OCI-M2 (cell line): ENCODE results near the gene RPRM.
"Not testable (repeated sequence)": the region's sequence is repeated elsewhere in the genome, so short reads cannot be mapped to it uniquely, and the experiment has no call there.

Experiments
- DNase-seq: peaks from one replicate; lab custom pipeline; 2025; ENCODE audit not compliant: unreplicated experiment; lab: John Stamatoyannopoulos, UW

Gene RPRM

DNA sequence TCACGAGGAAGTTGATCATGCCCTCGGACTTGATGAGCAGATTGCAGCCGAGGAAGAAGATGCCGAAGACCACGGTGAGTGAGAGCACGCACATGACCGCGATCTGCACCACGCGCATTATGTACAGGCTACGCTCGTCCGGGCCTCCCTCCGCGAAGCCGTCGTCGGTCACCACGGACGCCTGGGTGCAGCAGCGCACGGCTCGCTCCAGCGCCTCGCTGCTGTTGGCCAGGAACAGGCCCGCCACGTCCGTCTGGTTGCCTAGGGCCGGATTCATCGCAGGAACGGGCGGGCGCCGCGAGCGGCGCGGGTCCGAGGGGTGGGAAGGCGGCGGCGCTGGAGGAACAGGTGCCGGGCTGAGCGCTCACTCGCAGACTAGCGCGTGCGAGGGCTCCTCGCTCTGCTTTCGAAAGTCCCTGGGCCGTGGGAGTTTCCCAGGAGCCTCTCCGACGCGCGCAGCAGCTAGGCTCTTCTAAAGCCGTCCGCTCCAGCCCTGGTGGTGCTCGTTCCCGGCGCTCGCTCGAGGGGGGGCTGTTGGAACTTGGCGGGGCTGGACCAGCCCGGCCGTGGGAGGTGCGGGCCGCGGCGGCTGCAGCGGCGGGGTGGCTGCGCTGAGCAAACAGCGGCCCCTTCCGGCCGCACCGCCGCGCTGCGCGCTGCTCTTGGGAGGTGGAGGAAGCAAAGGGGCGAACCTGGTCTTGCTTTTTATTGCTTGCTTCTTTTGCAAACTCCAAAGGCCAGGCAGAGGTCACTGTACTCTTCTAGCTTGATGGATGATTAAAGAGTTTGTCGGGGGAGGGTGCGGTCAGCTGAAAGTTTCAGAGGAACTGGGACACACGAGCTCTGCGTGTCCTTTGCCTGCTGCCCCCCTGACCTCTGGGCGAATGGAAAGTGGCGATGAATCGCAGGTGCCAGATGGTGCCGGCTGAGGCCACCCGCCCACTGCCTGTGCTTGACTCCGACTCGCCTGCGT is at the start of gene RPRM:
RPRM (minus strand) TSS at position 474 of the 973 bp plus-strand sequence; CDS start at position 277, 197 bp downstream.
- no peak for DNase-seq

DNA sequence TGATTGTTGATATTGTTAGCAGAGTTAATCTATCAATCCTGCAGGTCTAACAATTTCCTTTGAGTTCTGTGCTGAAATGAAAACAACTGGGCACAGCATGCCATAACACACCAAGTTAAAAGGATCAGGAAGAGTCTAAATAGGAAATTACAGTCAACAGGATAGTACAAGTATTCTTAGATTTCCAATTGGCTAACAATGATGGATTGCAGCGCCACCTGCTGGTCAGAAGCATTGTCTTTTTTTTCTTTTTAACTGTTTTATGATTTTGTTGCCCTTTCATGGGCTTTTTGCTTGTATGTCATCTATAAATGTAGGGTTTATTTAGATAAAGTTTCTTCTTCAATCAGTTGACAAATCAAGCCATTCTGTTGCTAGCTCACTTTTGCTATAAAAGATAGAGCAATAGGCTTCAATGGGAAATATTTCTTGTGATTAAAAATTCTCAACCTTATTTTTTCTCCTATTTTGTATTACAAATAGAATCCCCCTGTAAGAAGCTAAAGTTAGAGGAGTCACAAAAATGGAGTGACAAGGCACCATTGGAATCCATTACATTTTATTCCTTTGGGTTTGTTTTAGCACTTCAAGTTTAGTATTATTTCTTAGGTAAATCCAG is 40.8 kb upstream of the RPRM start:
- no peak for DNase-seq

DNA sequence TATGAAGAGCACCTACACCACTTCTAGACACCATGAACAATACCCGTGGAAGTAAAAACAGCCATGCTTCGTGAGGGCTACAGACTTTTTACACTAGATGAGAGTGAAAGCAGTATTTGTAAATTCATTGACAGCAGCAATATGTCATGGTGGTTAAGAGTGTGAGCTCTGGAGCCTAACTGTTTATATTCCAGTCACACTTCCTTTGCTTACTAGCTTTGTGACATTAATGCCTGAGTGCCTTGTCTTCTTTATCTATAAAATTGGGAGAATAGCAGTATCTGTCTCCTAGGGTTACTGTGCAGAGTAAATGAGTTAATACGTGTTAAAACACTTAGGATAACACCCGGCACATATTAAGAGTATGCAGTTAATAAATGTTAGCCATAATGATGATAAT is 33.8 kb upstream of the RPRM start:
- no peak for DNase-seq

DNA sequence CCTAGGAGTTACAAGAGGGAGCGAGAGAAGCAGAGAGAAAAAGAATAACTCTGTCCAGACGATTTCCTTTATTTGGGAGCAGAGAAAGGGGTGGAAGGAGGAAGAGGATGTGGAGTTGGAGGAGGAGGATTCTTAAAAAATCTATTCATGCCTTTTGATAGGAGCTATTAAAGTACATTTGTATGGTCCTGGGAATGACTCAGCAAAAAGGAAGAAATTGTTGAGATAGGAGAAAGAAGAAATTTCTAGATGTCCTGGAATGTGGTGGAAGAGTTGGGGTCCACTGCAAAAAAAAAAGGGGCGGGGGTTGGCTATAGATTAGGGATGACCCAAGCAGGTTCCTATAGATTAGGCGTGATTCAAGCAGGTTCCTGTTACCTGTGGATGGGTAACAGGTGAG is 32.4 kb upstream of the RPRM start:
- DNase-seq: no peak

DNA sequence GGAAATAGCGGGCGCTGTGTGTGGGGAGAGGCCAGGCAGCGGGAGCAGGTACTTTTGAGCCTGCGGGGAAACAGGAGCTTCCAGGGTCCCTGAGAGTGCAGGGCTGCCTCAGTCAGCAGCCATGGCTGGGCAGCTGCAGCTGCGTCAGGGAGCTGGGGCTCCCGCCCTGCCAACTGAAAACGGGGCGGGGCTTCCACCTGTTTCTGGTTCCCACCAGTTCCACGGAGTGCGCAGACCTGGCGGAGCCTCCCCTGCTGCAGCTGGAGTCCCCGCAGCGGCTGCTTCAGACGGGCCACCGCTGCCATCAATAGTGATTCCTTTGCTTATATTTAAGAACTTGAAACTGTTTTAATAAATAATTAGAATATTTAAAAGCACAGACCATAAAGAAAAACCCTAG is 30.6 kb upstream of the RPRM start:
- no peak for DNase-seq

DNA sequence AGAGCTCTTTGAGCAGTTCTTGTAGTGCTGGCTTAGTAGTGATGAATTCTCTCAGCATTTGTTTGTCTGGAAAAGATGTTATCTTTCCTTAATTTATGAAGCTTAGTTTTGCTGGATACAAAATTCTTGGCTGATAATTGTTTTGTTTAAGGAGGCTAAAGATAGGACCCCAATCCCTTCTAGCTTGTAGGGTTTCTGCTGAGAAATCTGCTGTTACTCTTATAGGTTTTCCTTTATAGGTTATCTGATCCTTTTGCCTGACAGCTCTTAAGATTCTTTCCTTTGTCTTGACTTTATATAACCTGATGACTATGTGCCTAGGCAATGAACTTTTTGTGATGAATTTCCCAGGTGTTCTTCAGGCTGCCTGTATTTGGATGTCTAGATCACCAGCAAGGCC is 27.9 kb upstream of the RPRM start:
- DNase-seq: not testable (repeated sequence)

DNA sequence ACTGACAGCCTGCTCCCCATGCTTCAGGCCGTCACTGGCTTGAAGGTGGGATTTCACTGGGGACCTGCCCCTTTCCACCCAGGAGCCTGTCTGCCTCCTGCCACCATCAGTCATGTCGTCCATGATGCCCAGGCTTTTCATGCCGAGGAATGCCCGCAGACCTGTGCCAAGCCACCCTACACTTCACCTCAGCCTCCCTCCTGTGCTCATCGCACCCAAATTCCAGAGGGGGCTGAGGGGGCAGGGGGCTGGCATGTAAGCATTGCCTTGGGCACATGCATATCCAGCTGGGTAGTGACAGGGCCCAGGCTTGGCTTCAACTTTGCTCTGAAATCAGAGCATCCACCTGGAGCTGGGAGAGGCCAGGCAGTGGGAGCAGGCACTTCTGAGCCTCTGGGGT is 20.9 kb upstream of the RPRM start:
- DNase-seq: no peak

DNA sequence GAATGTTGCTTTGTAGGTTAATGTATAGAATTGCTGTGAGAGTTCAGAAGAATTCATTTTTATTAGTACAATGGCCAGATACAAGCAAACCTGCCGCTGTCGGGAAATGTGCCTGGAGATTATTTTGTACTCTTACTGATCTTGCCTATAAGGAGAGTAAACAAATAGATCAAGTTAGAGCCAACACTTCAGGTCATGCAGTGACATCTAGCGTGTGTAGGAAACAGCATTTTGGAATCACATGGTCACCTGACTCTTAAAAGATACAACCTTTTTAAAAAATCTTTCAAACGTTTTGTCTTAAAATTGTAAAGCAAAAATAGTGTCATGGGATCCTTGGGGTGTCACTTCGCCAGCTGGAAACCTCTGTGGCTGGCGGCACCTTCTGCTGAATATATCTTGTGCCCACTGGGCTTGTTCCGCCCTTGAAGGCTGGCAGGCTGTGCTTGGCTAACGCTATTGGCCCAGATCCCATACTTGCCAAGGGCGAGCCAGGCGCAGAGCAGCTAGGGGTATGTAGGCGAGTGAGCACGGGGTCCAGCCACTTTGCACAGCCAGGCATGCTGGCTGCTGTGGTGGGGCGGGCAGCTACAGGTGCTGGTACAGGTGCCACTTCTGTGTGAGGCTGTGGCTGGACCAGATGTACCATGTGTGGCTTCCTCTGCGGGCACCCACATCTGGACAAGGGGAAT is 19.5 kb upstream of the RPRM start:
- DNase-seq: no peak

DNA sequence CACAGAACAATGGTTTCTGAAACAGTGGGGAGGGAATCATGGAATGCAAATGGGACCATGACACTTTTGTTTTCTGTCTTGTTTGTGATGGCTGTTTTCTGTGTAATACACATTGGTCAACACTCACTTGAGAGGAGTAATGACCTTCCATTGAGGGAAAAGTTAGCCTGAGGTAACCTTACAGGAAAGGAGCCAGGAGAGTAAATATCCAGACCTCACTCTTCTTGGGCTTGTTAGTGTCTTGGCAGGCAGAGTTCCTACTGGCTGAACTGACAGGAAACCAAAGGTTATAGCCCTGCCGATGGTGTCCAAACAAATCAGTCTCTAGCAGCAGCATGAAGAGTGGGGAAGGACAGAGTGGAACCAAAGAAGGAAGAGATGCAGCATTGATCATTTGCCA is 17.2 kb upstream of the RPRM start:
- no peak for DNase-seq

DNA sequence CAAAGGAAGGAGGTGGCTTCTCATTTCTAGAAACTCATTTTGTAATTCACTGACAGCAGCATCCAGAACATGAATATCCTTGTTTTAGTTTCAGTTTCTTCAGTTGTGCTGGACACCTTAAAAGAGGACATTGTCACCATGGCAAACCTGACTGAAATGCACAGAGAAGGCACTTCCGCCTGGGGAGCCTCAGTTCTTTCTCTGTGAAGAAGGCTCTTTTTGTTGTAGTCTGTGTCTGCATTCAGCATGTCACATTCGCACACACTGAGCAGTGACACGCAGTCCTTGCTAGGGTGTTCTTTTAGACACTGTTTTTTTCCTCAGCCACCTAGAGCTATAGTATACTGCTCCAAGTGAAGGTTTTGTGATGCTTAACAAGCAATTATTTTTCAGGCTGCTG is 9.5 kb upstream of the RPRM start:
- no peak for DNase-seq

DNA sequence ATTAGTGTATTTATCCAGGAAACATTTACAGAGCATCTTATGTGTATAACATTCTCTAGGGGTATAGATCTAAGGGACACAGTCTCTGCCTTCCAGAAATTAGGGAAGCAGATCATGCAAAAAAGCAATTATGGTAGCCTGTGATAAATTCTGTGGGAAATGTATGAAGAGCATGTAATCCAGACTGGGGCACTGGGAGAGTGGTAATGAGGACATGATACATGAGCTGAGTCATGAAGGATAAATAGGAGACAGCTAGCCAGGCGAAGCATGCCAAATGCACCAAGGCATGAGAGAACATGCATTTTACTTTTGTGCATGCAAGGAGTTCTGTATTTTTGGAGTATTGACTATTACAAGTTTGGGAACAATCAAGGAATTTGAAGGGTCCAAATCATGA is 8.9 kb upstream of the RPRM start:
- no peak for DNase-seq

DNA sequence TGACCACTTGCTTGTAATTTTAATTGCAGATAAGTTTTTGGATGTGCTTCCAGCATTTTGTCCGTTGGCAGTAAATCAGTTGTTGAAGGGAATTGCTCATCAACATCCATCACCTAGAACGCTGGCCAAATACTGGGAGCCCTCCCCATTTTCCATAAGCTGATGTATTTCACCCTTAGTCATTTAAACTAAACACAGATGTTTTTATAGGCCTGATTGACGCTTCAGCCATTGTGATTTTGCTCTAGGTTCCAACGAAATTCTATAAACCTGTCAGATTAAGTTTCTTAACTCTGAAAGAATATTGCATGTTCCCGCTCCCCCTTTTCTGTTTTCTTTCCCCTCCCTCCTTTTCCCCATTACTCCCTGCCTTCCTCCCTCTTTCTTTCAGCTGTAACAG is 1.0 kb upstream of the RPRM start:
- no peak for DNase-seq

DNA sequence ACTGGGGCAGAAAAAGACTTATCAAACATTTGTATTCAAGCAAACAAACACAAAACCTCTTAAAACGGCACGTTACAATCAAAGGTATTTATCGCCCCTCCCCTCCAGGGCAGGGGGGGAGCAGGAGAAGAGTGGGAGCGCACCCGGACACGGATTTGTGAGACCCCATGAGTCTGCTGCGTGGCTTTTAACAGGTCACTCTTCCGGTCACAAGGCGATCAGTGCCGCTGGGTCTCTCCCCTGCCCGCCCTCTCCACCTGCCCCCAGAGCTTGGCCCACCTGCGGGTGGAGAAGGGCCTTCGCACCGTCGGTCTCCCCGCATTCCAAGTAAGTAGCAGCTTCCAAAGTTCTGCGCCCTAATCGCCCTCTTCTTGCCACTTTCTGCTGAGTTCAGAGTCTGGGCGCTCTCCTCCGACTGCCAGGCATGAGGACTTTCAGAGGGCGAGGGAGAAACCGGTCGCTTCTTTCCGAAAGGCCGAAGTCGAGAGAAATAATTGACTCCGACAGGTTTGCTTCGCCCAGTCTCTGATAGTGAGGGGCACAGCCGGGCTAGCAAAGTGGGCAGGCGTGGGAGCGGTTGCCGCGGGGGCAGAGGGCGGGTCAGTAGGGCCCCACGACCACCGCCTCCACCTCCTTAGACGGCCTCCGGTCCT is 800 bp downstream of the RPRM start:
- DNase-seq: no peak

DNA sequence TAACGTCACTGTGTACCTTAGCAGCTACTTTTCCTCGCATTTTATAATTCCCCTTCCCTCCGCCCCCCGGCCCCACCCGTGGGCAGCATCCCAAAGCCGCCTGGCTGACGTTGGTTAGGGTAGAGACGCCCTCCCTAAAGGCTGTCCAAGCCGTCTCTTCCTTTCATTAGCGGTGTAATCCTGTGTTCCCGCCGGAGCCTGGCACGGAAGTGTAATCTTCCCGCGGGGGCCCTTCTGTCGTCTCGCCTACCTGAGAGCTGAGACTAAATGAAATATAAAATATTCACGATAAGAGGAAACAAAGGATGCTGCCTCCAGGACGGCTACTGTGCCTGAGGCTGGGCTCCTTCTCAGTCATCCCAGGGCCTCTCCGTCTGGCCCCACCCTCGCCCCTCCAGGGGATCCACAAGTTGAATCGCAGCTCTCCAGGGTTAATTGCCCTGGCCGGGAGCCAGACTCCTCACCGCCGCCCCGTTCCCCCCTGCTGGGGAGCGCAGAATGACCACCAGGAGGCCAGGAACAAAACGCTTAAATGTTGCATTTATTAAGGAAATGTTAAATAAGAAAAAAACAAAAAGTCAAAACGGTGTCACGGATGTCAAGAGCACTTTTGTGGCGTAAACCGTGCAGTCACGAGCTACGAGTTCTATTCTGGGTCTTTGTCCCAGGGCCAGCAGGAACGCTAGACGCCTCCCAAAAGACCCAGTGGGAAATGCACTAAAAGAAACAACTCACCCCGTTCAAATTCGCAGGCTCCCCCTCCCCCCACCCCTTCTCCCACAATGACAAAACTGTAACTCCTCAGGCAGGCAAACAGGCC is 1.5 kb downstream of the RPRM start:
- DNase-seq: no peak

DNA sequence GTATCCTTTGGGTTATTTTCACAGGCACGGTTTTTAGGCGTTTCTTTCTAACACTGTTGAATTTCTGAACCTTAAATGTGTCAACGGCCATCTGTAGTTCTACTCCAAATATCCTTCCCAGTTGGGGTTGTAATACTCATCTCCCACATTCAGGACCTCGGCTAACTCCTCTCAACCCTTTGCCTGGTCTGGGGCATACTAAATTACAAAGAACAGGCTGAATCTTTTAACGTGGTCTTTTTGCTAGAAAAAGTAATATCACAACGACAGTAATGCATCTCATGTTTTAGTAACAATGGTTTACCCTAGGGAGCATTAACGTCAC is 2.1 kb downstream of the RPRM start:
- no peak for DNase-seq

DNA sequence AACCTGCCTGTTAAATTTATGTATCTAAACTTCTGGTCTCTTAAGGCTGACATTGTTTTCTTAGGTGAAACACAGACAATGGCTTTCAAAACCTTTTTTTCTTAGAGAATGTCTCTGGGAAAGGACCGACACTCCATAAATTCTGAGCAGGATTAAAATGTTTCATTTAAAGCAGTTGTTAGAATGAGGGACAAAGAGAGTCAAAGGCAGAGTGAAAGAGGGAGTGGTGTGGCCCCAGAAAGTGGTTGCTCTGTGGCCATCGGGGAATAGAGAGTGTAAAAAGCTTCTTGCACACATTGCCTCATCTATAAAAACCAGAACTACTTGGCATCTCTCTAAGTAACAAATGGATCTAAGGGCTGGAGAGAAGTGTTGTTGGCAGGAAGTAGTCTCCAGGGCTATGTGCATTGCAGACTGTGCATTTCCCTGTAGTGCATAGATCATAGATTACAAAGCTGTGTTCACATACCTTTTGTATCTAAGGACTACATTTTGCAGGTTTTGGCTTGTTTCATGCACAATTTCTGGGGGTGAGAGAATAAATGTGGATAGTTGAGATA is 3.6 kb downstream of the RPRM start:
- no peak for DNase-seq

DNA sequence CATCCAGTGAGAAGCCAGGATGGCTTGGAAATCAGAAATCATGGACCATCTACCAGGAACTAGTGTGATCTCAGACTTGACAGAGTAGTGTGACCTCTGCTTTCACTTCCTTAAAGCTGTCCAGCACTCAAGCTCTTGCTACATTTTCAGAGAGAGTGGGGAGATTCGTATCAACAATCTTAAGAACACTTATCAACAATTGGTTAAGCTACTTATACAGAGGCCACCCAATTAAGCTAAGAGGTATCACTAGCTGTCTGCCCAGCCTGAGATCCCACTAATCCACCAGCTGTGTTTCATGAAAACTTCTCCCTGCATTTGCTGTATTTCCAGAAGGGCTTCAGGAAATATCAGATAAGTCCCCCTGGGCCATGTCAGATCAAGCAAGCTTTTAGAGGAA is 4.2 kb downstream of the RPRM start:
- no peak for DNase-seq

DNA sequence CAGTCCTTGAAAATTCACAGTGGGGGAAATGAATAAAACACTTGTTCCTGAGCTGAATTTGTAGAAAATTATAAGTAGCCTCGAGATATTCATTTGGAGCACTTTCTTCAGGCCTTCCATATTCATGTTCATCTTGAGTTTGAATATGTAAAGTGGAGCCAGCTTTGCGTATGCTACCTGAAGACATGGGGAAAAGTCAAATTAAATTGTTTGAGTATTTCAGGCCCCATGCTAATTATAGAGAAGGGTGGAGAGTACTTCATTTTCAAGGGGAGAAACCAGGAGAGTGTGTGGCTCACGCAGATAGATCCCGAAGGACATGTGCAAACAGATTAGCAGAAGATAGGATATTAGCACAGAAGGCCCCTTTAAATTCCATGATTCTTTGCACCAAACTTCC is 7.7 kb downstream of the RPRM start:
- no peak for DNase-seq

DNA sequence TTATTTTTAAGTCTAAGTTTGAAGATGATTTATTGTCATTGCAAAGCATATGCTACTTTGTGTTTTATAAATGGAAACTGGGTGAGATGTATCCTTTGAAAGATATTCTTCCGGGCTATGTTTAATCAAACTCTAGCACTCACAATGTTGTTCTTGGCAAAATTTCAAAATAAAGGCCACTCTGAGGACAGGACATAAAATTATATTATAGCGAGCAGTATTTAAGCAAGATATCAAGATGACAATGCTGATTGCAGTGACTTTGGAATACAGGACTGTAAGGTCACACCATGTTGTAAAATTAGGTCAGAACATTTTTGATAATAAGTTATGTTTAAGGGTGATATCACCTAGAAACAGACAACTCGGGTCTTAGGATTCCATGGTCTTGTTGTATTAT is 14.2 kb downstream of the RPRM start:
- DNase-seq: no peak

DNA sequence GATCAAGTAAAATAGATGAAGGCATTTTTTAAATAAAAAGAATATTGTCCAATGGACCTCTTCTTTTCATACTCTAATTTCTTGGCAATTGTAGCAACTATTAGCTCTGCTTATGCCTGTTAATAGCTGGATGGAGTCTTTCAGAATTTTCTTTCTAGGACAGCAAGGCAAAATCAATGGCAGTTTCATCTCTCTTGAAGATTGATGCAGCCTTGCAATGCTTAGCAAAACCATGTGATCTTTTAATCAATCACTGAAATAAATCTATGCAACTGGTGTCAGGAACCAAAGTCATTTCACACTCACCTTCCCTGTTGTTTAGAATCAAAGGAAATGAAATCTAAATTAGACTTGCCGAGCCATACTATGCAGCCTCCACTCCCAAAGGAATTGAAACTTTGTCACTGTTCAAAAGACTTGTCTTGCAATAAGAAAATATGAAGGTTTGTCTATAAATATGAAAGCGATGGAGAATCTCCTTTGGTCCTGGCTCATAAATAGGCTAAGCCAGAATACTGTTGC is 16.2 kb downstream of the RPRM start:
- DNase-seq: no peak
